Hypothalamus (tissue), 51 donors: ENCODE results near the gene EFNA3.
A peak's percentile ranks its signal among the peaks of the same experiment; 100 is the strongest.

ENCODE experiments used
- DNase-seq, 51 donors: peaks; one replicate each; lab custom pipeline; 2025; lab: John Stamatoyannopoulos, UW

Gene EFNA3

GRCh38 chr1:155081472-155082300 lies 3.0 kb downstream of the EFNA3 start:
- peak in 5 of 51 donors; percentile 22 to 55 (median 26) for DNase-seq

DNA sequence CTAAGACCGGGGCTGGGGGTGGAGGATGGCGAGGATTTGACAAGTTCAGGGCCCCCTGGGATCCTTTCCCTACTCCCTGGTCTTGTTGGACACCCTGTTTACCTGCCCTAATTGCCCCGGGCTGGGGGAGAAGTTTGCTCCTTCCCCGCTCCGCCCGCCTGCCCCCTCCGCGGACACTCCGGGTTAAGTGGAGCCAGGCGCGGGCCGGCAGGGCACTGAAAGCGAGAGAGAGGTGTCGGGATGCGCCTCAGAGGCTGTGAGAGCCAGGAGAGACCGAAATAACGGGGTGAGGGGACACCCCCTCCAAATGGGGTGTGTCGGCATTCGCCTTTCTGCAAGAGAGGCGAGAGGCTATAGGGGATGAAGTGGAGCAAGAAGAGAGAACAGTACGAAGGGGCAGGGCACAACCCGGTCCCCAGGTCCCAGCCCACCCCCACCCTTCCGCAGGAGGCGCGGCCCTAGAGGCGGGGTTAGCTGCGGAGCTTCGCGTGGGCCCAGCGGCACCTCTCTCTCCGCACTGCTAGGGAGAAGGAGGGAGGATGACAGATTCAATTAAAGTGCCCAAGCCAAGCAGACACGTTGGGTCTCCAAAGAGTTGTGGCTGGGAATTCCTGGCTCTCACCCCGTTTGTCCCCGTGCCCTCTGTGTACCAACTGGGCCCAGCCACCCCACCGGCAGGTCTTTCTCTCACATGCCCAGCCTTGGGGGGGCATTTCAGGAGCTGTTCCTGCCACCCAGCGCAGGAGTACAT lies 3.8 kb downstream of the EFNA3 start:
- peak in 1 of 51 donors; percentile 8 for DNase-seq

DNA sequence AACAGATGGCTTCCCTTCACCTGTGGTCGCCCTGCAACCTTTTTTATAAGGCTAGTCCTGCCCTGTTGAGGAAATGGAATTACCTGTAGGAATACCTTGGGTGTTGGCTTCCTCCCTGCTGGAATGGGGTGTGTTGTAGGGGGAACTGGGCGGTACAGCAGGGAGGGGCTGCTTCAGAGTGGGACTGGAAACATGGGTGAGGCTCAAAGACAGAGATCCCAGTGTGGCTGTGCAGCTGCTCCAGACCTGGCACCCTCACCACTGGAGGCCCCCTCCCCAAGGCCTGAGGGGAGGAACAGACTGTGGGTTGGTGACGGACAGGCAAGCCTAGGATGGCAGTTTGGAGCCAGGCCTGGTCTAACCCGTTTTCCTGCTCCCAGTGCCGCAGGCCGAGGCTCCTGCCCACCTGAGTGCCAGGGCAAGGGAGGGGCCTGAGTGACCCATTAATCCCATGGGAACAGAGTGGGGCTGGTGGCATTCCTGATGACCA lies 4.5 kb downstream of the EFNA3 start:
- DNase-seq, result no peak

DNA sequence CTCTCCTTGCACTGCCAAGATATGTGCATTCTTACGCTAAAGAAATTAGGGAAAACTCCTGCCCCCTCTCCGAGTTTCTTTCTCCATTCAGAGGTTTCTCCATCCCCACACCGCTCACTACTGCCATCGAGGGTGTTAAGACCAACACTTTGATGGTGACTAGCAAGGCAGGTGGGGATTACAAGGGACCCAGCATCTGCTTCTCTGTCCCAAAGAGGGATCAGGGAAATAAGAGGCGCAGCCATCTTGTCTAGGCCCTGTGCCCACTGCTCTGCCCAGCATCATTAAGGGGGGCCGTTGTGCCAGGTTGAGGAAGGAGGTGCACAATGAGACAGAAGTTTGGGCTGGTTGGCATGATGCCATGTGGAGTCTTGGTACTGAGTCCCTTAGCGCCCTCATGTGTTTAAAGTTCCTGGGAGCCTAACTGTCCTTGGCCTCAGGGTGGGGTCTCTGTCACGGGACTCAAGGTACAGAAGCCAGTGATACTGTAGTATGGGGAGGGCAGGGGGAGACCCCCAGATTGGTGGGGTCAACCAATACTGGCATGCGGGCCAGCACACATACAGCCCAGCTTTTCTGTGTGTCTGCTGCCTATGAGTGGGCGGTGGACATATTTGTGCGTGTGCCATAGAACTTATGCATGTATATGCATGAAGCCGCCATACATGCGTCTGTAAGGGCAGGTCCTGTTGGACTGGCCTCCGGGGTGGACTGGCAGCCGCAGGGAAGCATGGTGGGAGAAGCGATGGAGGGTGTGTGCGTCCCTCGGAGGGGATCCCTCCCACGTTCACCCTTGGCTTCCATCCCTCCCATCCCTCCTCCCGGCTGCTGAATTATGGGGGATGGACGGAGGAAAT lies 5.5 kb downstream of the EFNA3 start:
- DNase-seq, result peak in 13 of 51 donors; percentile 13 to 51 (median 31)

- peak; percentile 74 to 98 (median 91) for DNase-seq
Measured at GRCh38 chr1:155084722-155085503, 6.3 kb downstream of the EFNA3 start.

DNA sequence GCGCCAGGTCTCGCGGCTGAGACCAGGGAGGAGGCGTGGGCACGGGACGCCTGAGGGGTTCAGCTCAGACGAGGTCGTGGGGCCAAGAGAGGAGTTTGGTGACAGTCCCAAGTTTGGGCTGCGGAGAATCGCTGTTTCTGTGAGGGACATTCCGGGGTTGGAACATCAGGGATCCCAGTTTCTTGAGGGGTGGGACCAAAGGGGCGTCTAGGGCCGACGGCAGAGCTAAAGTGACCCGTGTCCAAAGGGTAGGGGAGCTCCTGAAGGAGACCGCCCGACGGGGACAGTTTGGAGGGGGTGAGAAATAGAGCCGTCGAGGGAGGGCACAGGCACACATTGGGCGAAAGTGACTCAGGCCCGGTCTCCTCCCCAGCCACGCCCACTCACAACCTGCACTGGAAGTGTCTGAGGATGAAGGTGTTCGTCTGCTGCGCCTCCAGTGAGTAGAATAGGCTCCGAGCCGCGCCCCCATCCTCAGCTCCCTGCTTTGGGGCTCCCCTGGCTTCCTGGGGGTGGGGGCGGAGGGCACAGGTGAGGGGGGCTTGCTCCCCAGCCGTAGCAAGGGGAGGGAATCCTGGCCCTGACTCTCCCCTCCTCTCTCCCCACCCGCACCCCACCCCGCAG lies 7.0 kb downstream of the EFNA3 start:
- DNase-seq, result peak in 4 of 51 donors; percentile 30 to 49 (median 47)

GRCh38 chr1:155086128-155086741 lies 7.6 kb downstream of the EFNA3 start:
- DNase-seq, result peak in 39 of 51 donors; percentile 17 to 81 (median 46)

GRCh38 chr1:155086856-155087535 lies 8.4 kb downstream of the EFNA3 start:
- no peak for DNase-seq

DNA sequence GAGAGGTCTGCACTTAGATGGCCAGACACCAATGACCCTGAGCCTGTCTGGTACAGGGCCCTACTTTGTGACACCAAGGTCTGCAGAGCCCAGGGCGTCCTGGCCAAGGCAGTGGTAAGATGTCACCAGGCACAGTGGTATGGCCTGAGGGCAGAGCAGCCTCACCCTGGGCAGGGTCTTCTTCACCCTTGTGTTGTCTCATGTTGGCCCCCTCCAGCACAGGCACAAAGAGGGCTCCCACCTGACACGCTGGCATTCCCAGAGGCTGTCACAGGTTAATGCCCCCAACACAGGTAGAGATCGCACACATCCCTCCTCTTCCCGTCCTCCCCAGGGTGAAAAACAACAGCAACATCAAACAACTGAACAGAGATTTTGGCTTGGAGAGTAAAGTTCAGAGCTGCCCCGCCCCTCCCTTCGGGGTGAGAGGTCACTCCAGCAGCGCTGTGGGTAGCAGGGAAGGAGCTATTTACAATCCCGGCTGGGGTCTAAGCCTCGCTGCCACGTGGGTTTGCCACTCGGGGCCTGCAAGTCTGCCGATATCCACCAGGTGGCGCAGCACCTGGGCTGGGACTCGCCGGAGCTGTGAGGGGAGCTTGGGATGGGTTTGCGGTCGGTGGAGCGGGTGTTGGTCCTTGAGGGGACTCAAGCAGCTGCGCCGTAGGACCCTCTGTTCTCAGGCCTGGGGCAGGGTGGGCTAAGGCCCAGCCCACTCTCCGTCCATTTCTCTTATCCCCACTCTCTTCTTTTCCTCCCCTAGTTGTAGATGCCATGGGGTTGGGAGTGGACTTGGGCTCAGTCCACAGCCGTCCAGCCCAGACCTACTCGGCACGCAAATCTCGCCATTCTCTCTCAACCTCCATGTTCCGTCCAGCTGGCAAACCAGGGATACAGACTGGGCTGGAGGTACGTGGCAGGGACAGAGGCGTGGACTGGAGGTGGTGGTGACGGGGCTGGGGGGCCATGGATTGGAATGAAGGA lies 12.7 kb downstream of the EFNA3 start:
- peak in 46 of 51 donors; percentile 19 to 83 (median 61) for DNase-seq

- no peak for DNase-seq
Measured at GRCh38 chr1:155092131-155092530, 13.5 kb downstream of the EFNA3 start.

- no peak for DNase-seq
Measured at GRCh38 chr1:155092641-155093040, 14.0 kb downstream of the EFNA3 start.

DNA sequence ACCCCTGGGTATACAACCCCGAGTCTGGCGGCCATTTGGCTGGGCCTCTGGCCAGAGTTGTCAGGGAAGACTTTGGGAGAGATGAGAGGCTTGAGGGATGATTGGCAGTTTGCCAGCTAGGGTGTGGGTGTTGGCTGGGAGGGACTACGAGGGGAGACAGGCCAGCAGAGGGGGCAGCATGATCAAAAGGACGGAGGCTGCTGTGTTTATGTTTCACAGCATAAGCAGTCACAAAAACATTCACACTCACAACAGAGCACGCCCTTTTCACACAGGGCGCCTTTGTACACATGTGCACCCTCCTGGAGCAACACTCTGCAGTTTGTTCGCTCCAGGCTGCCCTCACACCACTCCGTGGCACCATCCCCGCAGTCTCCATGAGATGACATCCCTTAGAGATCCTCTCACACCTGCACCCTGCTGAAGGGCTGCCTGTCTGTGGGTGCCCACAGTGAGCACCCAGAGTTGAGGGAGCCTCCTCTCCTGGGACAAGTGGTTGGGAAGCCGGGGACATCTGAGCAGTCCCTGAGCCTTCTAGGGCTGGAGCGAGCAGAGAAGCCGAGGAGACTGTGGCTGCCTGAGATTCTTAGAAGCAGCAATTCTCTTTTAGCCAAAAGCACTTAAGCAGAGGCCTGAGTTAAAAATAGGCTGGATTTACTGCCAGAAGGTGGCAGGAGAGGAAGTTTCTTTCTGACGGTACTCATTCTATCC lies 15.4 kb downstream of the EFNA3 start:
- DNase-seq, result peak in 26 of 51 donors; percentile 16 to 79 (median 44)

DNA sequence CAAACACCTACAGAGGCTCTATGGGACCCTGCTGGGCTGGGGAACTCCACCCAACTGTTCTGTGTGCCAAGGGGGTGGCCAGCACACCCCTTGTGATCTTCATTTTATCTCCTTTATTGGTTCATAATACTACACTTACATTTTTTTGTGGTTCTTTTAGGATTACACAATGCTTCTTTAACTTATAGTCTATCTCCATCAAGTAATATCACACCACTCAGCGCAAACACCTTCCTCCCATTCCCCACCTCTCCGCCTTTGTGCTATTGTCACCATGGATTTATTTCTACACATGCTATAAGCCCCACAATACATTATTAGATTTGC lies 15.9 kb downstream of the EFNA3 start:
- DNase-seq, result no peak

GRCh38 chr1:155099331-155099730 lies 20.7 kb downstream of the EFNA3 start:
- DNase-seq, result no peak

DNA sequence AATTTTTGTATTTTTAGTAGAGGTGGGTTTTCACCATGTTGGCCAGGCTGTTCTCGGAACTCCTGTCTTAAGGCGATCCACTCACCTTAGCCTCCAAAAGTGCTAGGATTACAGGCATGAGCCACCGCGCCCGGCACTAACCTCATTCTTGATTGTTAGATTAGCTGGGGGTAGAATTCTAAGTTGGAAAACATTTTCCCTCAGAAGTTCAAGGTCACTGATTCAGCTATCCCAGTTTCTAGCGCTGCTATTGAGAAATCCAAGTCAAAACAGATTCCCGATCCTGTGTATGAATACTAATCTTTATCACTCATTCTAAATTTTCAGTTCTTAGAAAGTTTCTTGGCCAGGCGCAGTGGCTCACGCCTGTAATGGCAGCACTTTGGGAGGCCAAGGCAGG lies 24.7 kb downstream of the EFNA3 start:
- no peak for DNase-seq
